Raji (cell line): Measurements from ENCODE around the gene PRKCA.

Experiments
- POLR2A ChIP-seq: IDR thresholded peaks from 2 replicates; pipeline ENCODE4 v1.6.1; 2011; ENCODE audit warnings: low read depth, low read length, control low read depth; ENCODE audit not compliant: insufficient read depth

PRKCA gene

DNA sequence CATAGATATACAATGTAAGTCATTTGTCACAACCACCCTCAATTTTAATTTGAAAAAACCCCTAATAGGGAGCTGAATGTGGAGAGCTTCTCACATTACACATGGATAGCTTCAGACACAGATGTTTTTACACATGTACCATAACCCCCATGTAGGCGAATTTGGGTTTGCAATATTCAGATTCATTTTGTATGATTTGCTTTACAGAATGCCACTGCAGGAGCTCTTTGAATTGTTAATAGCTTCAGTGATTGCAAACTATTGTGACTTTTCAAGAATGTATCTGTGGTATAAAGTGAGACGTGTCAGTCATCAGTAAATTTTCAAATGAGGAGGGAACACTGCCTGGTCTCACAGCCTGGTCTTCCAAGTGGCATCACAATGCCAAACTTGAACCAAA, 419.9 kb downstream of the PRKCA start:
- TF ChIP-seq POLR2A = no peak

GRCh38 chr17:66724581-66725341, 422.3 kb downstream of the PRKCA start:
- TF ChIP-seq POLR2A = no peak

GRCh38 chr17:66725956-66726355, 423.5 kb downstream of the PRKCA start:
- TF ChIP-seq POLR2A = no peak

GRCh38 chr17:66726371-66726770, 424.0 kb downstream of the PRKCA start:
- TF ChIP-seq POLR2A = no peak

DNA sequence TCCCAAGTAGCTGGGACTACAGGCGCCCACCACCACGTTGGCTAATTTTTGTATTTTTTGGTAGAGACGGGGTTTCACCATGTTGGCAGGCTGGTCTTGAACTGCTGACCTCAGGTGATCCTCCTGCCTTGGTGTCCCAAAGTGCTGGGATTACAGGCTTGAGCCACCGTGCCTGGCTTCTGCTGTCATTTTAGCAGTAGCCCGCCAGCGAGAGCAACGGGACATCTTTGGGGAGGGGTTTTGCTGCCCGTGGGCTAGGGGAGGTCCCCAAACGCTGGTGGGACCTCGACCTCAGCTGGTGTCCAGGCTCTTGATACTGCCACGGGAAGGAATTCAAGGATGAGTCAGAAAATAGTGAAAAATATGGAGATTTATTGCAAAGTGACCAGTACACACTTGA, 424.4 kb downstream of the PRKCA start:
- TF ChIP-seq POLR2A = no peak

DNA sequence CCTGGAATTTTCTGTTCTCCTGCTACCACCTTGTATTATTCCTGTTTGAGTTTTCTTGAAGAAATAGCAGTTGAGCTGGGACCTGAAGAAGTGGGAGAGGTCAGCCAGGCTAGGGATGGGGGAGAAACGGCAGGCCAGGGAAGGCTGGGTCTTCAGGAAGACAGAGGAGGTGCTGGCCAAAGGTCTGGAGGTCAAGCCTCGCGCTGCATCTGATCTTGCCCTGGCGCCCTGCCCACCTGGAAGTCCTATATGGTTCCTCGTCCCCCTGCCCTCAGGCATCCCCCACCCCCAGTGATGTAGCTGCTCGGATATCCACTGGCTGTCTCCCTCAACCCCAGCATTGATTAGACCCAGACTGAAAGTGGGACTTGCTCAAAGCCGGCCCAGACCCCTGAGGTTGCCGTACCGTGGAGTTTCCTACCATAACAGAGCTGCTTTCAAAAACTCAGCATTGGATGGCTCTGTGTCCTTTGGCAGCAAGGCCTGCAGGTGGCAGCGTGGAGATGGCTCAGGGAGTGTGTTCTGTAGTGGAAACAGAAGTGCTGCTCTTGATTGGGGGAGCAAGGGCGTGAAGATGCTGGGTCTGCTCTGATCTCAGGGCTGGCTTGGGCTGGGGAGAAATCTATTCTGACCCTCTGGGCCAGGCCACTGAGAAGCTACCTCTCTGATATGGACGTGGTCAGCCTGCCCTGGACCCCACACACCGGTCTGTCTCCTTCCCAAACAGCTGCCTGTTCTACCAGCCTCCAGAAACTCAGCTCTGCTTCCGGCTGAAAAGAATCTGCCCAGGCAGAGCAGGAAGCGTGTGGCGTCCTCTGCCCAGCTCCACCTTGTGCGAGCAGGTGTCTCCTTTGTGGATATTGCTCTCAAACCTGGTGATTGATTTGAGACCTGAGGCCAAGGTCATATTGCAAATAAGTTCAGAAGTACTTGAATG, 425.5 kb downstream of the PRKCA start:
- no peak for TF ChIP-seq POLR2A

DNA sequence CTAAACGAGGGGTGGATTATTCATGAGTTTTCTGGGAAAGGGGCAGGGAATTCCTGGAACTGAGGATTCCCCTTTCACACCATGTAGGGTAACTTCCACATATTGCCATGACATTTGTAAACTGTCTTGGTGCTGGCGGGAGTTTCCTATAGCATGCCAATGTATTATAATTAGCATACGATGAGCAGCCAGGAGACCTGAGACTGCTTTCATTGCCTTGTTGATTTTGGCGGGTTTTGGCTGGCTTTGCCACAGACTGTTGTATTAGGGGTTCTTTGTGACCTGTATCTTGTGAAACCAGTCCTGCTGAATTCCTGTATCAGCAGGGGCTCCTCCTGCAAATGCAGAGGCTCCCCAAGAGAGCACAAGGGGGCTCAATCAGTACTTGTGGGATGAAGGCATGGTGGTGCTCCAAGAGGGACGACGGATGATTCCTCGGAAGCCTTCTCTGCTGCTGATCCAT, 428.1 kb downstream of the PRKCA start:
- TF ChIP-seq POLR2A = no peak

DNA sequence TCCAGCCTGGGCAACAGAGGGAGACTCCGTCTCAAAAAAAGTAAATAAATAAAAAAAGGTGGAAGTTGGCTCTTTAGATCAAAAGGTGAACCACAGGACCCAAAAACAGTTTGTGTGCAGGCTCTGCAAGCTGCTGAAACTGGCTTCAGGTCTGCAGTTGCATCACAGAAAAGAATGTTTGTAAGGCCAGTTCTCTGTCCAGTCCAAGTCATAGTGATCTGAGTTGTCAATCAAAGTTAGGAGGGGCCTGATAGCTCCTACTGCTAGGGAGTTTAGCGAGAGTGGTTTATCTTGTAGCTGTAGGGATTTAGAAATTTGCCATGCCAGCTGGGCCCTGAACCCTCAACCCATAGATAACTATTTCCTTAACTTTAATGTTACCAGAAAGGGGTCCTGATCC, 431.3 kb downstream of the PRKCA start:
- TF ChIP-seq POLR2A = no peak

DNA sequence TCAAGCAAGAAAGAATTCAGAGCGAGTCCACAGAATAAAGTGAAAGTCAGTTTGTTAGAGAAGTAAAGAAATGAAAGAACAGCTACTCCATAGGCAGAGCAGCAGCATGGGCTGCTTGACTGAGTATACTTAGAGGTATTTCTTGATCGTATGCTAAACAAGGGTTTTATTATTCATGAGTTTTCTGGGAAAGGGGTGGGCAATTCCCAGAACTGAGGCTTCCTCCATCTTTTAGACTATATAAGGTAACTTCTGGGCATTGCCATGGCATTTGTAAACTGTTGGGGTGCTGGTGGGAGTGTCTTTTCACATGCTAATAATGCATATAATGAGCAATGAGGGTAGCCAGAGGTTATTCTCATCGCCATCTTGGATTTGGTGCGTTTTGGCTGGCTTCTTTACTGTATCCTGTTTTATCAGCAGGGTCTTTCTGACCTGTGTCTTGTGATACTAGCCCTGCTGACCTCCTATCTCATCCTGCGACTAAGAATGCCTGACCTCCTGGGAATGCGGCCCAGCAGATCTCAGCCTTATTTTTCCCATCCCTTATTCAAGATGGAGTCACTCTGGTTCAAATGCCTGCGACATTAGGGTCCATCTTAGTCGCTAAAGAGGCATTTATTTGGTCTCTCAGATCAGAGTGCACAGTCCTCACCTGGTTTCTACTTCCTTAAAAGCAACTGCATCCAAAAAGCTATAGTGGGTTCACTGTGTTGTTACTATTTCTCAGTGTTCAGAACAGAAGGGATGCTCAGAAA, 432.0 kb downstream of the PRKCA start:
- TF ChIP-seq POLR2A = no peak

GRCh38 chr17:66737524-66737923, 435.1 kb downstream of the PRKCA start:
- TF ChIP-seq POLR2A = no peak

GRCh38 chr17:66738301-66738700, 435.9 kb downstream of the PRKCA start:
- no peak for TF ChIP-seq POLR2A

GRCh38 chr17:66739553-66739952, 437.1 kb downstream of the PRKCA start:
- no peak for TF ChIP-seq POLR2A

- TF ChIP-seq POLR2A = no peak
Observed at GRCh38 chr17:66740226-66740625, 437.8 kb downstream of the PRKCA start.

DNA sequence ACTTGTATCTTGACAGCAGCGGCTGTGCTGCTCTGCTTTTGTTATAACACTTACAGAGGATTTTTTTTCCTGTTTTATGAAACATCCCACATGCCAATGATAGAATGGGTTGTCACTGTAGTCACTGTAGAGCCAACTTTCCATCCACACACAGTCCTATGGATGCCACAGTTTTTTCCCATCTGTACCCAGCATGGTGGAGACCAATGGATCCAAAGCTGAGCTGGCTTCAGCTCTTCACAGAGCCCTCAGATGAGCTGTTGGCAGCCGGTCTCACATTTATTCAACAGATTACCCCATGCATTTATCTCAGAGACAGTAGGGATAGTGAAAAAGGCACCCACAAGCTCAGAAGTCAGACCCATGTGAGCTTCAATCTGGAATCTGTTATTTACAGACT, 441.1 kb downstream of the PRKCA start:
- TF ChIP-seq POLR2A = no peak

GRCh38 chr17:66746736-66747135, 444.3 kb downstream of the PRKCA start:
- TF ChIP-seq POLR2A = no peak
